ENCODE measurements around the gene UNC79. TPM values are rescaled to one million over a fixed set of nuclear protein-coding genes. Genes with fewer than 3 reads are reported as not detected.

The UNC79 gene
- total RNA-seq, 4 donors from 2014 or later = 0.13 to 0.16 (median 0.15) TPM; not detected in 1

DNA sequence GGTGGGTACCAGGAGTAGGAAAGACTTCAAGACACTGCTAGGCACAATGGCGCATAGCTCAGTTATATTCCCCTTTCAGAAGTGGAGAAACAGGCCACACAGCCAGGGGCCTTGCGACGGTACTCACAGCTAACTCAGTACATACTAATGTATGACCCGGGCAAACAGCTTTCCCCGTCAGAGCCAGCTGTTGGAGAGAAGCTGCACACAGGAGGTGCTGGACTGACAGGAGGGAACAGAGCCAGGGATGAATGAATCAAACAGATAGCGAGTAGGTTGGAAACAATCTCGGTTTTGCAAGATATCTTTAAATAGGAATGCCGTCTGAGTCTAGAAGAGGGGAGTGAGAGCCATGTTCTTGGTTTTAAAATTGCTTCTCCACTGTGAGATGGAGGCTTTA lies 312.0 kb downstream of the UNC79 start:
- peak; percentile 20 for TF ChIP-seq POLR2AphosphoS5 (IDR thresholded peaks at IDR 0.05)
- TF ChIP-seq, protein P1, sequence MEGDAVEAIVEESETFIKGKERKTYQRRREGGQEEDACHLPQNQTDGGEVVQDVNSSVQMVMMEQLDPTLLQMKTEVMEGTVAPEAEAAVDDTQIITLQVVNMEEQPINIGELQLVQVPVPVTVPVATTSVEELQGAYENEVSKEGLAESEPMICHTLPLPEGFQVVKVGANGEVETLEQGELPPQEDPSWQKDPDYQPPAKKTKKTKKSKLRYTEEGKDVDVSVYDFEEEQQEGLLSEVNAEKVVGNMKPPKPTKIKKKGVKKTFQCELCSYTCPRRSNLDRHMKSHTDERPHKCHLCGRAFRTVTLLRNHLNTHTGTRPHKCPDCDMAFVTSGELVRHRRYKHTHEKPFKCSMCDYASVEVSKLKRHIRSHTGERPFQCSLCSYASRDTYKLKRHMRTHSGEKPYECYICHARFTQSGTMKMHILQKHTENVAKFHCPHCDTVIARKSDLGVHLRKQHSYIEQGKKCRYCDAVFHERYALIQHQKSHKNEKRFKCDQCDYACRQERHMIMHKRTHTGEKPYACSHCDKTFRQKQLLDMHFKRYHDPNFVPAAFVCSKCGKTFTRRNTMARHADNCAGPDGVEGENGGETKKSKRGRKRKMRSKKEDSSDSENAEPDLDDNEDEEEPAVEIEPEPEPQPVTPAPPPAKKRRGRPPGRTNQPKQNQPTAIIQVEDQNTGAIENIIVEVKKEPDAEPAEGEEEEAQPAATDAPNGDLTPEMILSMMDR (IDR thresholded peaks at IDR 0.05) = no peak
- ATAC-seq = peak; percentile 39

DNA sequence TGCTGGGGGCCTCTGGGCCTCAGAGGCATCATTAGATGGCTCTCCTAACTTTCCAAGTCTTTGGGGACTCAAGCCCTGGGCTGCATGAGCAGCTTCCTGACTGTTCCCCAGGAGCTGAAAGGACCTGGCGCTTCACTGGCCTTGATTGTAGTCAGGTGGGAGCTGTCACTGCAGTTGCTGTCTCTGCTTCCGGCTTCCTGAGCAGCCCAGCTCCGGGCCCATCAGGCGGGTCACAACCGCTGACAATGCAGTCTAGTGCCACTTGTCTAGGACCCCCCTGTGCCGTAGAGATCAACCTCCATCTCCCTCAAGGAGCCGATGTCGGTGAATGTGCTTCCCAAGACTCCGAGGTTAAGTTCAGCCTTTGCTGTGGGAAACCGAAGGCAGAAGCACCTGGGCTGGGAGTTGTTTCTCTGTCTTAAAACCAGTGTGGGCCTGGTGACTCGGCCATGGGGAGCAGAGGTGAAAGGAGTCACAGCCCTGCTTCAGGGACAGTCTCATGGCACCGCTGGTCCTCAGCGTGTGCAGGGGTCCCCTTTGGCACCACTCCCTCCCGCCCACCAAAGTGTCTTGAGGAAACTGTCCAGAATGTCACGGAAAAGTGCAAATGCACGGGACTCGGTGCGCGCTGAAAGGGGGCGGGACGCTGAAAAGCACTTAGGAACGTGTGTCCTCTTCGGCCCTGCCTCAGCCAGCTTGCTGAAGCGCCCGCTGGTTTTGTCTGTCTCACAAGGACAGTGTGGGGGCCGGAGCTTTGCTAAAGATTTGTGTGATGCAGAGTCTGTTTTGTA lies 312.7 kb downstream of the UNC79 start:
- TF ChIP-seq POLR2AphosphoS5 (IDR thresholded peaks at IDR 0.05) (no peak), POLR2A (IDR thresholded peaks at IDR 0.05) (no peak), EP300 (IDR thresholded peaks at IDR 0.05) (no peak)
- TF ChIP-seq, protein P1 (IDR thresholded peaks at IDR 0.05) = no peak
- WGBS, 2 donors (ENCODE audit: low coverage in 1 of 2) = 70 to 80% methylated on average over 3 to 5 of the region's 26 CpGs
- no peak for ATAC-seq
- H3K4me3 ChIP-seq = no peak overlapping the region
- no peaks in the 10 kb centered on the region for H3K27me3 ChIP-seq
- no peaks in the 10 kb centered on the region for H3K9me3 ChIP-seq
- H3K27ac ChIP-seq = peak overlapping the region in 3 of 4 donors; percentile 45 to 75 (median 51)
- peaks cover 0 to 38% (median 10%) of the 10 kb centered on the region in 3 donors for H3K4me1 ChIP-seq
- peaks cover 0 to 9% of the 10 kb centered on the region in 2 donors for H3K36me3 ChIP-seq

More for the DNA sequence above, 312.0 kb downstream of the UNC79 start:
- Histone ChIP-seq H3K4me1 (peaks cover 0 to 45% (median 10%) of the 10 kb centered on the region in 3 donors), H3K9me3 (no peaks in the 10 kb centered on the region), H3K4me3 (no peak overlapping the region), H3K27ac (peak overlapping the region in 3 of 4 donors; percentile 45 to 75 (median 51)), H3K27me3 (no peaks in the 10 kb centered on the region), H3K36me3 (peaks cover 0 to 4% of the 10 kb centered on the region in 2 donors)
- 4 to 49% methylated on average over 4 to 7 of the region's 8 CpGs for WGBS, 2 donors (ENCODE audit: low coverage in 1 of 2)

DNA sequence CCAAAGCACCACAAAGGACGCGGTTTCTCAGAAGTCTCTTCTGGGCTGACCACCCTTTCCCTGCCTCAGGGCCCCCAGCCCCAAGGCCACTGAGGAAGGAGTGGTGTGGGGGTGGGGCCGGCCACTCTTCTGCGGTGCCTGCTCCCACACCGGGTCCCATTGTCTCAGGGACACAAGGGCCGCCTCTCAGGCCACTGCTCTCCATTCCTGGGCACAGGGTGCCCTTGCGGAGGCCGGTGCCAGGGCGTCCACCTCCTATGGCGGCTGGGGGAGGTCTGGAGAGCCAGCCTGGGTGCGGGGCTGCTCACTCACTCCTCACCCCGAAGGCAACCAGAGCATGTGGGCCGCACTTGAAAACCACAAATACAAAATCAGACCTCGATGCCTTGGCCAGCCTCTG lies 313.4 kb downstream of the UNC79 start:
- H3K27me3 ChIP-seq = no peaks in the 10 kb centered on the region
- ATAC-seq = no peak
- peaks cover 0 to 38% (median 10%) of the 10 kb centered on the region in 3 donors for H3K4me1 ChIP-seq
- no peak overlapping the region for H3K4me3 ChIP-seq
- no peaks in the 10 kb centered on the region for H3K9me3 ChIP-seq
- WGBS, 2 donors (ENCODE audit: low coverage in 1 of 2) = 100% methylated on average over 2 of the region's 14 CpGs; no CpG with 5 or more reads in 1 of the 2 donors
- H3K36me3 ChIP-seq = peaks cover 0 to 11% of the 10 kb centered on the region in 2 donors
- peak overlapping the region in 2 of 4 donors; percentile 45 to 75 for H3K27ac ChIP-seq
- TF ChIP-seq, protein P1 (IDR thresholded peaks at IDR 0.05) = no peak
- TF ChIP-seq EP300 (IDR thresholded peaks at IDR 0.05) = no peak
- TF ChIP-seq POLR2A (IDR thresholded peaks at IDR 0.05) = no peak
- no peak for TF ChIP-seq POLR2AphosphoS5 (IDR thresholded peaks at IDR 0.05)

DNA sequence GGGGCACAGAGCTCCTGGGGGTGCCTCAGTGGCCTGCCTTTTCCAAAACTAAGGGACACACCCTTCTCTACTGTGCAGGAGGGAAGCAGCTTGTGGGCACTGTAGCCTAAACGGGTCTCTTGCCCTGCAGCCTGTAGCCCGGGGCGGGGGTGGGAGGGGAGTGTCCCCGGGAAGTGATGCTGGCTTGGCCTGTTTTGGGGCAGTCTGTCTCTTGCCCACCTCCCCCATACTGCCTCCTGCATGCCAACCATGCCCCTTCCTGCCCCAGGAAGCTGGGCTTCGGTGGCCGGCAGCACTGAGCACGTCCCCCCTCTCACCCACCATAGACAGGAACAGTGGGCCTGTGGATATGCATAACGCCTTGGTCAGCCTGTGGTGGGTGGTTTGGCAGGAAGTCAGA lies 314.1 kb downstream of the UNC79 start:
- Histone ChIP-seq H3K4me1 (peaks cover 0 to 38% (median 10%) of the 10 kb centered on the region in 3 donors), H3K27me3 (no peaks in the 10 kb centered on the region), H3K4me3 (no peak overlapping the region), H3K9me3 (no peaks in the 10 kb centered on the region), H3K36me3 (peaks cover 0 to 11% of the 10 kb centered on the region in 2 donors), H3K27ac (peak overlapping the region in 3 of 4 donors; percentile 17 to 75 (median 43))
- TF ChIP-seq EP300 (IDR thresholded peaks at IDR 0.05) (no peak), POLR2A (IDR thresholded peaks at IDR 0.05) (no peak), POLR2AphosphoS5 (IDR thresholded peaks at IDR 0.05) (no peak)
- TF ChIP-seq, protein P1 (IDR thresholded peaks at IDR 0.05) = no peak
- ATAC-seq = no peak
- WGBS, 2 donors (ENCODE audit: low coverage in 1 of 2) = 72% methylated on average over 4 of the region's 8 CpGs; no CpG with 5 or more reads in 1 of the 2 donors
